Stimulated activated CD4-positive, alpha-beta T cell treated with anti-CD3 and anti-CD28 coated beads, Interleukin-4, amount 100 ng/mL, for 48 hours (primary cell): Measurements from ENCODE around the gene IPPK.
"Not testable (repeated sequence)": the region's sequence is repeated elsewhere in the genome, so short reads cannot be mapped to it uniquely, and the experiment has no call there.

Experiments used
- DNase-seq, 2 donors: peaks; one replicate each; pipeline ENCODE4 v3.0.0-alpha.2; 2020; ENCODE audit warnings: low read depth in 2 of 2

Gene IPPK

GRCh38 chr9:92595075-92595474, 74.9 kb downstream of the IPPK start:
- DNase-seq, result not testable (repeated sequence)

GRCh38 chr9:92592946-92593861, 76.7 kb downstream of the IPPK start:
- no peak for DNase-seq

GRCh38 chr9:92592537-92592936, 77.4 kb downstream of the IPPK start:
- no peak for DNase-seq

GRCh38 chr9:92590377-92590776, 79.6 kb downstream of the IPPK start:
- DNase-seq, result no peak

GRCh38 chr9:92589923-92590322, 80.0 kb downstream of the IPPK start:
- no peak for DNase-seq

- DNase-seq, result no peak
These were observed 93.8 kb downstream of the IPPK start for GRCh38 chr9:92576175-92576574.

- DNase-seq, result not testable (repeated sequence)
These were observed 96.3 kb downstream of the IPPK start for GRCh38 chr9:92573612-92574011.

- DNase-seq, result not testable (repeated sequence)
These were observed 98.1 kb downstream of the IPPK start for GRCh38 chr9:92571871-92572270.

GRCh38 chr9:92564982-92565381, 104.9 kb downstream of the IPPK start:
- DNase-seq, result no peak

- no peak for DNase-seq
These were observed 105.4 kb downstream of the IPPK start for GRCh38 chr9:92564504-92564903.
